Activated CD4-positive, alpha-beta T cell treated with anti-CD3 and anti-CD28 coated beads, Interleukin-2, amount 50 U/mL, for 48 hours (primary cell): ENCODE measurements around the gene P2RX6.
"Not testable (repeated sequence)": the region's sequence is repeated elsewhere in the genome, so short reads cannot be mapped to it uniquely, and the experiment has no call there.

Experiments used
- DNase-seq, 2 experiments: peaks; one replicate each; pipeline ENCODE4 v3.0.0-alpha.2; 2020

Gene P2RX6

DNA sequence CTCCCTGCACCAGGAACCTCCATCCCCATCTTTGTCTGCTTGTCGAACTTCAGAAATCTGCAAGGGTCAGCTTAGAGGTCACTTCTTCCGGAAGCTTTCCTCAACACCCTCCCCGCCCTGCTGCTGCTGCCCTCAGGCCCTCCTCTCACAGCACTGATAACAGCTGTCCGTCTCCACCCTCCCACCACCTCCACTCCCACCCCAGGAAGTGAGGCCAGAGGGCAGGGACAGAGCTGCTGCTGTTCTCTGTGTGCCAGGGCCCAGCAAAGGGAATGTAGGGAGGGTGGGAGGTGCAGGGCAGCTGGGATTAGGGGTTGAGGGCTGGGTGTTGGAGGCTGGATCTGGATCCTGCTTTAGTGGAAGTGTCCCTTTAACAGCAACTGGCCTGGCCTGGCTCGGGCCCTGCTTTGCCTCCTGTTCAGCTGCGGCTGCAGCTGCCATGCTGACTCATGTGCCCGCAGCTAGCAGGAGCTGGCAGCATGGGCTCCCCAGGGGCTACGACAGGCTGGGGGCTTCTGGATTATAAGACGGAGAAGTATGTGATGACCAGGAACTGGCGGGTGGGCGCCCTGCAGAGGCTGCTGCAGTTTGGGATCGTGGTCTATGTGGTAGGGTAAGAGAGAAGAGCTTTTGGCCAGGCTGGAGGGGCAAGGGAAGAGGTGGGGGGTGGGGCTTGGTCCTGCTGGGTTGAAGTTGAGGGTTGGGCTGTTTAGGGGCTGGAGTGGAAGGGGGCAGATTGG lies at the start of gene P2RX6:
Gene P2RX6, plus strand, starts transcription at position 440 of the 740 bp plus-strand sequence. Its CDS starts 10 bp downstream, at position 450.
- DNase-seq, result no peak

DNA sequence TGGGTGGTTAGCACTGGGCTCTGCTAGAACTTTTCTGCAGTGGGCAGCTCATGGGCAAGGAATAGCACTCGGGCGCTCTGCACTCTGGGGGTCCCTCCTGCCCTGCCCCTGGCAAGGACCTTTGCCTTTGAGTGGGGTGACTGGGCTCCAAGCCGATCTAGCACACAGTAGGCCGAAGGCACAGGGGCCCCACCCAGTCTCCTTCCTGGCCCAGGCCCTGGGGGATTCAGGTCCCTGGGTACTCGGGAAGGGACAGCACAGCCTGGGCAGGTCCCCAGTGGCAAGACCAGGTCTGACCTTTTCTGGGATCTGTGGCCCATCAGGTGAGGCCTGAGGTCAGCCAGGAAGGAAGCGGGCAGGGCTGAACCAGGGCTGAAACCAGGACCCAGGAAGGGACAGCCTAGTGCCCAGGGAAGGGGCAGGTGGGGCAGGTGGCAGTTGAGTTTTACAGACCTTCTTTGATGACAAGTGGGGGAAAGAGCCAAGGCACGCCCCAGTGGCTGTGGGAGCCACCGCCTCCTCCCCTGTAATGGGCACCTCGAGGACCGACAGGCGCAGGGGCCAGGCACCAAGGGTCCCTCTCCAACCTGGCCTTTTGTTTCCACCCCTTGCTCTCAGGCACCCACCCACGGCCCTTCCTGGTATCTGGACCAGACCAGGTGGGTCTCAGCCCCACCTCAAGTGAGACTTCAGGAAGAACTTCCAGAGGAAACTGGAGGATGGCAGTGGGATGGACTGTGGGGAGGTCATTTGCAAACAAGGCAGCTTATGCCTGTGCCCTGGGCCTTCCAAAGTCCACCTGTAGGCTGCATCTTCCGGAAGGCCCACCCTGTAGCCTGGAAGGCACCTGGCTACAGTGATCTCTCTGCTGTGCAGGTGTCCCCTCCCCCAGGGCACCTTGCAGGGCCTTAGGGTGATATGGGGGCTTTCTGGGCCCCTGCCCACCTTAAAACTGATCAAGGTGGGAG lies 48.8 kb upstream of the P2RX6 start:
- DNase-seq, result no peak

DNA sequence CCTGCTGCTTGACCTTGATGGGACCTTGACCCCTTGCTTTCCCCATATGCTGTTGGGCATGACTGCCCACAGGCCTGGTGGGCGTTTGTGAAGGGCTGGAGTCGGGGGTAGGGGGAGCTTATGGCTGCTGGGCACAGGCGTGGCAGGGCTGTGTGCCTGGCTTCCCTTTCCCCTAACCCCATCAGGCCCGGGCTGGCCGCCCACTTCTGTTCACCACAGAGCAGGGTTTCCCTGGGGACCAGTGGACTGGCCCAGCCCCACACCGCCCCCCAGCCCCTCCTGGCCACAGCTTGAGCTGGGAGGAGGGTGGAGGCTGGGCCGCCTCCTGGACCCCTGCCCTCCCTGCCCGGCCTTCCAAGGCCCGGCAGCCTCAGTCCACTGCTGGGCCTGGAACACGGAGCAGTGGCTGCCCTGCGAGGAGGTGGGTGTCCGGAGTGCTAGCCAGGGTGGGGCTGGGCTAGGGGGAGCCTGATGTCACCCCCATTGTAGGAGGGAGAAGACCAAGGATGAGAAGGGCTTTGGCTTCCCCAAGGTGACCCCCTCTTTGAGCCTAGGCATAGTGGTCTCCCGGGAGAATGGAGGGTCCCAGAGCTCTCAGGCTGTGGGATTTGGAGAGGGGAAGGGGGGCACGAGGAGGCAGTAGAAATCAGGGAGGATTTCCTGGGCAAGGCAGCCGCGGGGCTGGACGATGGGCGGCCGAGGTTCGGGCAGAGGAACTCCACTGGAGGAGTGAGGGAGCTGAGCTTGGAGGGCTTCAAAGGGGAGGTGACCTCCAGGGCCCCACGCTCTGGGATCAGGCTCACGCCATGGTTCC lies 47.9 kb upstream of the P2RX6 start, which contains the start of gene AIFM3:
Gene AIFM3, plus strand, starts transcription at position 373 of the 814 bp plus-strand sequence. CDS start 690 bp downstream, outside the sequence.
- DNase-seq, result no peak

DNA sequence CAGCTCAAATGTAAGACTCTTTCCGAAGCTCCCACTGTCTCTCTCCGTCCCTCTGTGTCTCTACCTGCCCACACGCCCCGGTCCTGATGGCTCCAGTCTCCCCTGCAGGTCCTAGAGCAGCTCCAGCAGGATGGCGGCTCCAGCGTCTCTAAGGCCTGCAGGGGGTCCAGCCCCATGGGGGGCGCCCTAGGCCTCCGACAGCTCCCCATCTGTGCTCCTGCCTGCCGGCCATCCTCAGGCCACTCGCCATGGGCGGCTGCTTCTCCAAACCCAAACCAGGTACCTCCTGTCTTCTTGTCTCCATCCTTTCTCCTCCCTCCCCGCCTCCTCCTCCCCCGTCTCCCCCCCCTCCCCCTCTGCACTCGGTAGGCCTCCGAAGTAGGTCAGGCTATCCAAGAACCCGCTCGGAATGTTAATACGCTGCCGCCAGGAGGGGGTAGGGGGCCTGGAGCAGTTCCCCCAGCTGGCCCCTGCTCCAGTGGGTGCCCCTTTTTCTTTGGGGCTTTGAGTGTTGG lies 47.2 kb upstream of the P2RX6 start:
- DNase-seq, result no peak

DNA sequence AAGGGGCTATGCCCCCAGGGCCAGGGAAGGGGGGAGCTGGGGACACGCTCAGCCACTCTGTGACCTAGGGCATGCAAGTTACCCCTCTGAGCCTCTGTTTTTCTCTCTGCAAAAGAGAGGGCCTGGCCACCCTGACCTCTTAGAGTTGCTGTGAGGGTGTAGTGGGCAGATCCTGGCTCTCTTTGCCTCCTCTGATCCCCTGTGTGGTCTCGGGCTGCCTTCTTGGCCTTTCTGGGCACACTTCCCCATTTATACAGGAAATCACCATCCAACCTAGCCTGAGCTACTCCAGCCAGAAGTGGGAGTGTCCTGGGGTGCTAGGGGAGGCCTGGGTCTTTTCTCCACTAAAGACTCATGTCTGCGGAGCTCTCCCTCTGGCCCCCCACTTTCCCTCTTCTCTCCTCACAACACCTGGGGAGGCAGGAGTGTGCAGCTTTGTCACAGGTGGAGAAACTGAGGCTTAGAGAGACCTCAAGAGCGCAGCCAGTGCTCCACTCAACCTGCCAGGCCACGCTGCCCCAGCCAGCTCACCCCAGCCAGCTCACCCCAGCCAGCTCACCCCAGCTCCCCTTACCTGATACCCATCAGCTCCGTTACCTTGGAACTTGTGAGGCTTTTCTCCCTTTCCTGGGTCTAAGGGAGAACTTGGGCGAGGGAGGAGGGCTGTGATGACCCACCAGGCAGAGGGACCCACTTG lies 46.5 kb upstream of the P2RX6 start:
- no peak for DNase-seq

DNA sequence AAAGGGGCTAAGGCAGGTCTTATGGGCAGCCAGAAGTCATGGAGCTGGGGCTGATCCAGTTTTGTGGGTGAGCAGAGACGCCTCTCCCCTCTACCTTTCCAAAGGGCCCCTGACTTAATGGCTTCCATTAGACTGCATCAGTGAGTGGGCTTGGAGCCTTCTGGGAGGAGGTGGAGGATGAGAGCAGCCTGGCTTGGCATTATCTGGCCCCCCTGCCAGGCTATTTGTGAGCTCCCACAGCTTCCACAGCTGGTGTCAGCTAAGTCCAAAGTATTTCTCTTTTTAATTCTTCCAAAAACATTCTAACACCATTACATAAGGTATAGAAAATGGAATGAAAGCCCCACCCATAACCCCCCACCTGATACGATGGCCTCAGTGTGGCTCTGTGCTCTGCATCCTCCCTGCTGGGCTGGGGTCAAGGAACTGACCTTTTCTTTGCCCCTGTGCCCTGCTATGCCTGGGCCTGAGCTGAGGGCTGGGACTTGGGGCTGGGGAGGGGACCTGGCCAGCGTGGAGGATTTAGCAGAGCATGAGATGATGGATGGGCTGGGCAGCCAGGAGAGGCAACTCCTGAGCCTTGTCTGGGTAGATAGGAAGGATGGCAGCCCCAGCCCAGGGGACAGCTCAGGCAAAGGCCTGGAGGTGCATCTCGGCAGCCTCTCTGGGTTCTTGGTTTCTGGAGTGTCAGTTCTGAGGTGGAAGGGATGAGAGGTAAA lies 43.9 kb upstream of the P2RX6 start:
- DNase-seq, result no peak

DNA sequence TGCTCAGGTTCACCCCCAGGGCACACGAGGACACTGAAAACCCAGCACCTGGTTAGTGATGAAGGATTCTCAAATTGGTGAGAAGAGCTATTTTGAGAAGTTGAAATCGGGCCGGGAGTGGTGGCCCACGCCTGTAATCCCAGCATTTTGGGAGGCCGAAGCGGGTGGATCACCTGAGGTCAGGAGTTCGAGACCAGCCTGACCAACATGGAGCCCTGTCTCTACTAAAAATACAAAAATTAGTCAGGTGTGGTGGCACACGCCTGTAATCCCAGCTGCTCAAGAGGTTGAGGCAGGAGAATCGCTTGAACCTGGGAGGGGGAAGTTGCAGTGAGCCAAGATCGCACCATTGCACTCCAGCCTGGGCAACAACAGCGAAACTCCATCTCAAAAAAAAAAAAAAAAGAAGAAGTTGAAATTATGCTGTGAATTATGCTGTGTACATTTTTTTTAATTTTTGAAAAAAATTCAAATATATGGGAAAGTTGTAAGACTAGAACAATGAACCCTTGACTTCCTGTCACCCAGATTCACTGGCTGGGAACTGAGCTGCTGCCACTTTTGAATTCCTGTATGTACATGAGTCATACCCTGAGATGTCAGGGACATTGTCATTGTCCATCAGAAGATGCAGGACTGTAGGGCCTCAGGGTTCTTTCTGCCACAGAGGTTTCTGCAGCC lies 42.8 kb upstream of the P2RX6 start:
- not testable (repeated sequence) for DNase-seq

DNA sequence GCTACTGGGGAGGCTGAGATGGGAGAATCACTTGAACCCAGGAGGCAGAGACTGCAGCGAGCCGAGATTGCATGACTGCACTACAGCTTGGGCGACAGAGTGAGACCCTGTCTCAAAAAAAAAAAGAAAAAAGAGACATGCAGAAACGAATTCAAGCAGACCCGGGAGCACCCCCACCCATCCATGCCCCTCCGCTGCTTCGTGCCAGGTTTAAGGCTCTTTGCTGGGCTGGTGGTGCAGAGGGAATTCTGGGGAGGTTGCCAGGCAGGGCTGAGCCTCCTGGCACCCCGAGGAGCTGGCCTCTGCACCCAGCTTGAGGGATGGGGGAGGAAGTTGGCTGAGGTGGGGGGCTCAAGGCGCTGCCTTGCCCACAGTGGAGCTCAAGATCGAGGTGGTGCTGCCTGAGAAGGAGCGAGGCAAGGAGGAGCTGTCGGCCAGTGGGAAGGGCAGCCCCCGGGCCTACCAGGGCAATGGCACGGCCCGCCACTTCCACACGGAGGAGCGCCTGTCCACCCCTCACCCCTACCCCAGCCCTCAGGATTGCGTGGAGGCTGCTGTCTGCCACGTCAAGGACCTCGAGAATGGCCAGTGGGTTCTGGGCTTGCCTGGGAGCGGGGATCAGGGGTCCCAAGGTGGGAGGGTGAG lies 41.9 kb upstream of the P2RX6 start:
- no peak for DNase-seq

DNA sequence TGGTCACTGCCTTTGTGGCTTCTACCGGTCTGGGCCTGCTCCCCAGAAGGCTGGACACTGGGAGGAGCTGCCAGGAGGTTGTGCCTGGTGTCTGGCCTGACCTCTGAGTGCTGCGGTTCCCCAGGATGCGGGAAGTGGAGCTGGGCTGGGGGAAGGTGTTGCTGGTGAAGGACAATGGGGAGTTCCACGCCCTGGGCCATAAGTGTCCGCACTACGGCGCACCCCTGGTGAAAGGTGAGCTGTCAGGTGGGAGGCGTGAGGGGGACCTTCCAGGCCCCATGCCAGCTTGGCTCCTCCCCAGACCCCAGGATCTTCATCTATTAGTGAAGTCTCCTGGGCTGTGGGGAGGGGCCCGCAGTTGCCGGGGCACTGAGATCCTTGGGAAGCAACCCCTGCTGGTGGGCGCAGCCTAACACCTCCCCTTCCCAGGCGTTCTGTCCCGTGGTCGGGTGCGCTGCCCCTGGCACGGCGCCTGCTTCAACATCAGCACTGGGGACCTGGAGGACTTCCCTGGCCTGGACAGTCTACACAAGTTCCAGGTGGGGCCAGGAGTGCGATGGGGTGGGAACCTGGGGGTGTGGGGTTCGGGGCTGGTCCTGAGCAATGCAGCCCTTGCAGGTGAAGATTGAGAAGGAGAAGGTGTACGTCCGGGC lies 41.2 kb upstream of the P2RX6 start:
- DNase-seq, result no peak

DNA sequence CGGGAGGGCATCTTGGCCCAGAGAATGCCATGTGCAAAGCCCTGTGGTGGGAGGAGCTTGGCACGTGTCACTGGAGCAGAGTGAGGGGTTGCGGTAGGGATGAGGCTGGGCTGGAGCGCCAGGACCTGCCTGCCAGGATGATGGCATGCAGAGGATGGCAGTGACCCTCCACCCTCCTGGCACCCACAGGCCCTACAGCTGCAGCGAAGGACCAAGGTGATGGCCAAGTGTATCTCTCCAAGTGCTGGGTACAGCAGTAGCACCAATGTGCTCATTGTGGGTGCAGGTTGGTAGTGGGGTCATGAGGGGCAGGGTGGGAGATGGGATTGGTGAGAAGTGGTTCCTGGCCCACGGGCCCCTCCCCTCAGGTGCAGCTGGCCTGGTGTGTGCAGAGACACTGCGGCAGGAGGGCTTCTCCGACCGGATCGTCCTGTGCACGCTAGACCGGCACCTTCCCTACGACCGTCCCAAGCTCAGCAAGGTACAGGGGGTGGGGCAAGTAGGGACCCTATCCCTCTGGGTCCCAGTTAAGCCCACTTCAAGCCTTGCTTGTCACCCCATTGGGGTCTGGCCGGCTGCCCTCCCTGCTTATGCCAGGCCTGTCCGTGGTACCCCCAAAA lies 40.5 kb upstream of the P2RX6 start:
- no peak for DNase-seq

DNA sequence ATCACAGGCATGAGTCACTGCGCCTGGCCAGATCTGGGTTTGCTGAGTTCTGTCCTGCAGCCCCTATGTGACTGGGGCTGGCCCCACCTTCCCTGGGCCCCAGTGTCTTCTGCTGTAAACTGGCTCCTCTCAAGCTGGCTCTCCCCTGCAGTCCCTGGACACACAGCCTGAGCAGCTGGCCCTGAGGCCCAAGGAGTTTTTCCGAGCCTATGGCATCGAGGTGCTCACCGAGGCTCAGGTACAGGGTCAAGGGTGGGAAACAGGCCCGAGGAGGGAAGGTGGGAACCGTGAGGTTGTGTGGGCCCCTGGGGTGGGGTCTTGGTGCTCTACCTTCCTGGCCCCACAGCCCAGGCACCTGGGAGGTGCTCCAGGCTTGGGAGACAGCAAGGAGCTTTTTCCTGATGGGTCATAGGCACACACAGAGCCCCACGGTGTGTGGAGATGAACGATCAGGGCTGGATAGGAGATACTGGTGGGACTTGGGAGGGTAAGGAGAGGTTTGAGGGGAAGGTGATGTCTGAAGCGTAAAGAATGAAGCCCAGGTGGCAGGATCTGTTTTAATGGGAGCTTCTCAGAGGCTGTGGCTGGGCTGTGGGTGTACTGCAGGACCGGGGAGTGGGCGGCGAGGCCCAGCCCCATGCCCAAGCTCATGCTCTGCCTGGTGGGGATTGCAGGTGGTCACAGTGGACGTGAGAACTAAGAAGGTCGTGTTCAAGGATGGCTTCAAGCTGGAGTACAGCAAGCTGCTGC lies 39.2 kb upstream of the P2RX6 start:
- DNase-seq, result no peak

DNA sequence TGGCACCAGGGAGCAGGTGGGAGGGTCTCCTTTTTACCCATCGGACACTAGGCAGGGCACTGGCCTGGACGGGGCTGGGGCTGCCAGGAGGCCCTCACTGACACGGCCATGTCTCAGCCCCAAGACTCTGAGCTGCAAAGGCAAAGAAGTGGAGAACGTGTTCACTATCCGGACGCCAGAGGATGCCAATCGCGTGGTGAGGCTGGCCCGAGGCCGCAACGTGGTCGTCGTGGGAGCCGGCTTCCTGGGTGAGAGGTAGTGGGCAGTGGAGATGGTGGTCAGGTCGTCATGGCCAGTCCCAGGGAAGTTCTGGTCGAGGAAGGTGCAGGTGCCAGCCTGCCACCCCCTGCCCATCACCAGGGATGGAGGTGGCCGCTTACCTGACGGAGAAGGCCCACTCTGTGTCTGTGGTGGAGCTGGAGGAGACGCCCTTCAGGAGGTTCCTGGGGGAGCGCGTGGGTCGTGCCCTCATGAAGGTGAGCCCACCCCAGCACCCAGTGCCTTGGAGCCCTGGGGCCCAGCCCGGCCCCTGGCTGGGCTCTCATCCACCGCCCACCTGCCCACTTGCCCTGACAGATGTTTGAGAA lies 38.6 kb upstream of the P2RX6 start:
- no peak for DNase-seq

DNA sequence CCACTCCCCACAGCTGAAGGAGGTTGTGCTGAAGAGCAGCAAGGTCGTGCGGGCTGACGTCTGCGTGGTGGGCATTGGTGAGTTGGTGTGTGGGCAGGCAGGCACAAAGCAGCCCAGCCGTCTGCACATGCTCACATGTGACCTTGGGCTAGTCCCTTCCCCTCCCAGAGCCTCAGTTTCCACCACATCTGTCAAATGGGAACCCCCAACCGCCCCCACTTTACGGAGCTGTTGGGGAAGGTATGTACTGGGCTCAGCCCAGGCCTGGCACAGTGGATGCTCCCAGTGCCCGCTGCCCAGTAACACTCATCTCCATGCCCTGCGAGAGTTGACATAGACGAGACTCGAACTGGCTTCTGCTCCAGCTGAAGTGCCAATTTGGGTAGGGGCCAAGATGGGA lies 37.9 kb upstream of the P2RX6 start:
- DNase-seq, result no peak

DNA sequence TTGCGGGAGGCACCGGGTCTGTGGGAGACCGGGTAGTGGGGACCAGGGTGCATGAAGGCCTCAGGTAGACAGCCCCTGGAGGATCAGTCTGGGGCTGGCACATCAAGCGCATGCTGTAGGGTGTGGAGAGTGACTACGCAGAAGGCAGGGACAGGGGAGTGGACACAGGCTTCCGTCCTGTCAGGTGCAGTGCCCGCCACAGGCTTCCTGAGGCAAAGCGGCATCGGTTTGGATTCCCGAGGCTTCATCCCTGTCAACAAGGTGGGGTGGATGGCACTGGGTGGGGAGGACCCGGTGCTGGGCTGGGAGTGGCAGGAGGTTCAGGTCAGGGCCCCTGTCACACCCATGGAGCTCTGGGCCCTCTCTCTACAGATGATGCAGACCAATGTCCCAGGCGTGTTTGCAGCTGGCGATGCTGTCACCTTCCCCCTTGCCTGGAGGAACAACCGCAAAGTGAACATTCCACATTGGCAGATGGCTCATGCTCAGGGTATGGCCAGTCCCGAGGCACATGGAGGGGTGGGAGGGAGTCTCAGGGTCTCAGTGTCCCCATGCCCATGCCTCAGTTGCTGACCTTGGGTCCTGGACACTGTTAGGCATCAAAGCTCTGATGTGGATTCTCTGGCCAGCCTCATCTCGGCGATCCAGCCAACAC lies 37.3 kb upstream of the P2RX6 start:
- no peak for DNase-seq

DNA sequence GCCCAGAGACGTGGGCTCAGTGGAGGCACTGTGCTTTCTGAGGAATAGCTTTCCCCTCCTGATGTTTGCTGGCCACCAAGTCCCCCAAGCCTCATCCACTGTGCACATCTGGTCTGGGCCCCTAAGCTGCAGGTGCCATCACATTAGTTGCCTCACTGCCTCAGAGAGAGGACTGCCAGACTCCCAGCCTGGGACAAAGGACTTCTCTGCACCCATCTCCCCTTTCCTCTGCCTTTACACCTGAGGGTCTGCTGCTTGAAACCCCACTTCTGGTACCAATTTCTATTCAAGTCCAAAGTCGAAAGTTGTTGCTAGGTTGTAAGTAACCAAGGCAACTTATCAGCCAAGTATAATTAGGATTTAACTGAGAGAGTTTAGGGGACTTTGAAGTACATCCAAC lies 36.5 kb upstream of the P2RX6 start:
- no peak for DNase-seq

DNA sequence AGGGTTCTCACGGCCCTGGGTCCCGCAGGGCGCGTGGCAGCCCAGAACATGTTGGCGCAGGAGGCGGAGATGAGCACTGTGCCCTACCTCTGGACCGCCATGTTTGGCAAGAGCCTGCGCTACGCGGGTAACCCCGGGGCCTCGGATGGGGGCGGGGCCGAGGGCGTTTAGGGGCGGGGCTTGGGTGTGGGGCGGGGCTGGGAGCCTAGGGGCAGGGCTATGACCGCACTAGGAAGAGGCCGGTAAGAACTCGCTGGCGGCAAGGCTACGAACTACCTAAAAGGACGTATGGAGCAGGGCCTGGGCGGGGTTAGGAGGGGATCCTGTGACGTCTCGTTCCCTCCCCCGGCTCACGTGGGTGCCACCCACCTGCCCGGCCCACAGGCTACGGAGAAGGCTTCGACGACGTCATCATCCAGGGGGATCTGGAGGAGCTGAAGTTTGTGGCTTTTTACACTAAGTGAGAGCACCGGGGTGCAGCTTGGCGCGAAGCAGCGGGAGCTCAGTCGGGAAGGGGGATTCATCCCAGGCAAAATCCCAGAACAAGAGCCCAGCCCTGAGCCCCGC lies 35.6 kb upstream of the P2RX6 start:
- peak; percentile 66 to 70 for DNase-seq

DNA sequence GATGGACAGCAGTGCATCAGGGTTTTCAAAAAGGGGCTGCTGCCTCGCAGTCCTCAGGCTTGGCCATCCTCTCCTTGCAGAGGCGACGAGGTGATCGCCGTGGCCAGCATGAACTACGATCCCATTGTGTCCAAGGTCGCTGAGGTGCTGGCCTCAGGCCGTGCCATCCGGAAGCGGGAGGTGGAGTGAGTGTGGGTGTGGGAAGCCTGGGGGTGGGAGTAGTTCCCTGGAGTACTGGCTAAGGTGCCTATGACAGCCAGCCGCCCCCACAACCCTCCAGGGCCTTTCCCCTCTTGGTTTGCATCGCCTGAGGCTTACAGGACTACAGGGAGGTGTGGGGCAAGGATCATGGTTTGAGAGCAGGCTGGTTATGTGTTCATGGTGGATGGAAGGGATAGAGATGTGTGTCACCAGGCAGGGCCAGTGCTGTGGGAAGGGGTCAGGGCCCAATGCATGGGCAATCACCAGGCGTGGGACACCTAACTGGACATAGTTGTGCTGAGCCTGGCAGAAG lies 35.0 kb upstream of the P2RX6 start:
- no peak for DNase-seq
